Chondrocyte (in vitro differentiated cells): ENCODE measurements around the gene TMEM123. TPM values are rescaled to one million over a fixed set of nuclear protein-coding genes. Genes with fewer than 3 reads are reported as not detected.
A peak's percentile ranks its signal among the peaks of the same experiment; 100 is the strongest.
"Not testable (repeated sequence)": the region's sequence is repeated elsewhere in the genome, so short reads cannot be mapped to it uniquely, and the experiment has no call there.

Experiments used
- DNase-seq: peaks from one replicate; pipeline ENCODE4 v3.0.0; 2021; ENCODE audit warnings: mixed read lengths, low spot score
- H3K27ac Mint-ChIP-seq: one replicate; pipeline ENCODE4 v1.8.0; 2021; ENCODE audit warnings: mild to moderate bottlenecking, moderate library complexity, mixed read lengths; ENCODE audit not compliant: unreplicated experiment
- H3K27me3 Mint-ChIP-seq: 2 replicates; pipeline ENCODE4 v1.8.0; 2021; ENCODE audit warnings: low read depth, mixed read lengths
- H3K36me3 Mint-ChIP-seq: 2 replicates; pipeline ENCODE4 v1.8.0; 2021; ENCODE audit warnings: low read depth, mixed read lengths
- H3K4me1 Mint-ChIP-seq: 2 replicates; pipeline ENCODE4 v1.8.0; 2021; ENCODE audit warnings: low read depth, mild to moderate bottlenecking, mixed read lengths
- H3K4me3 Mint-ChIP-seq: one replicate; pipeline ENCODE4 v1.8.0; 2021; ENCODE audit warnings: mild to moderate bottlenecking, moderate library complexity, mixed read lengths; ENCODE audit not compliant: unreplicated experiment
- H3K9me3 Mint-ChIP-seq: 2 replicates; pipeline ENCODE4 v1.8.0; 2021; ENCODE audit warnings: low read depth, mixed read lengths
- CTCF ChIP-seq: fragments of 200-600 bp; sonication (generic); IDR thresholded peaks from 2 replicates; pipeline ENCODE4 v1.5.0; 2021; ENCODE audit warnings: antibody characterized with exemption, mild to moderate bottlenecking, moderate library complexity
- total RNA-seq: library from RNA; stranded (reverse); gene quantifications from 3 replicates; pipeline ENCODE4 v1.2.1, GENCODE V29; 2021

Gene TMEM123
- total RNA-seq, 1 donor from 2014 or later = 105 TPM

GRCh38 chr11:102377891-102378290, 74.7 kb downstream of the TMEM123 start:
- no peaks in the 10 kb centered on the region for H3K27me3 Mint-ChIP-seq
- no peaks in the 10 kb centered on the region for H3K9me3 Mint-ChIP-seq
- no peak overlapping the region for H3K4me3 Mint-ChIP-seq
- H3K36me3 Mint-ChIP-seq = peaks cover 33% of the 10 kb centered on the region
- TF ChIP-seq CTCF = no peak
- peaks cover 22% of the 10 kb centered on the region for H3K4me1 Mint-ChIP-seq
- no peak overlapping the region for H3K27ac Mint-ChIP-seq
- no peak for DNase-seq

DNA sequence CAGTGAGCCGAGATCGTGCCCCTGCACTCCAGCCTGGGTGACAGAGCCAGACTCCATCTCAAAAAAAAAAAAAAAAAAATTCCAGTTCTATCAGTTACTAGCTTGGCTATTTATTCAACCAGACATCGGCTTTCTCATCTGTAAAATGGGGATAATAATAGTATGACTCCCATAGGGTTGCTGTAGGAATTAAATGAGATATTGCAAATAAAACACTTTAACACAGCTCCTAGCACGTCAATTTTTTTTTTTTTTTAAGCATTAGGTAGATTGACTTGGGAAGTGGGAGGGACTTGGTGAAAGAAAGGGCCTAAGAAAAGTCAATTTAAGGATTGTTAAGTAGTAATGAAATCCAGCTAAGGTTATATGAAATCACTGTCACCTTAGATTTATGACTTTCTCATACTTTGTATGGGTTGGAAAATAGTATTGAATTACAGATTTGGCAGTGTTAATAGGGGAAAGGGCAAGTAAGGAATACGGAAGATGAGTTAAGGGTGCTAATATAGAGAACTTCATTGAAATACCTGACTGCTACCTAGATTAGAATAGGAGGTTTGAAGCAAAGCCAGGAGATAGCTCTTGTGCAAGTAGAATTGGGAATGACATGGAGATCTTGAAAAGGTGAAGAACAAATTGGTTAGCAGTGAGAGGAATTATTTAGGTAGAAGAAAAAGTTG, 76.7 kb downstream of the TMEM123 start:
- no peak overlapping the region for H3K27ac Mint-ChIP-seq
- H3K4me3 Mint-ChIP-seq = no peak overlapping the region
- TF ChIP-seq CTCF = no peak
- DNase-seq = no peak
- H3K4me1 Mint-ChIP-seq = peaks cover 22% of the 10 kb centered on the region
- peaks cover 29% of the 10 kb centered on the region for H3K36me3 Mint-ChIP-seq
- no peaks in the 10 kb centered on the region for H3K27me3 Mint-ChIP-seq
- H3K9me3 Mint-ChIP-seq = no peaks in the 10 kb centered on the region

- not testable (repeated sequence) for H3K4me3 Mint-ChIP-seq, H3K9me3 Mint-ChIP-seq, DNase-seq, H3K27me3 Mint-ChIP-seq
- peaks cover 22% of the 10 kb centered on the region for H3K4me1 Mint-ChIP-seq
- peaks cover 24% of the 10 kb centered on the region for H3K36me3 Mint-ChIP-seq
- peak overlapping the region; percentile 5 for H3K27ac Mint-ChIP-seq
These were observed 77.7 kb downstream of the TMEM123 start for GRCh38 chr11:102374633-102375424.

- Mint-ChIP-seq H3K27ac (no peak overlapping the region), H3K9me3 (no peaks in the 10 kb centered on the region), H3K36me3 (peaks cover 25% of the 10 kb centered on the region), H3K4me1 (peaks cover 2% of the 10 kb centered on the region), H3K4me3 (no peak overlapping the region), H3K27me3 (no peaks in the 10 kb centered on the region)
- no peak for TF ChIP-seq CTCF
- DNase-seq = no peak
These were observed 84.1 kb downstream of the TMEM123 start for GRCh38 chr11:102368472-102368871.

DNA sequence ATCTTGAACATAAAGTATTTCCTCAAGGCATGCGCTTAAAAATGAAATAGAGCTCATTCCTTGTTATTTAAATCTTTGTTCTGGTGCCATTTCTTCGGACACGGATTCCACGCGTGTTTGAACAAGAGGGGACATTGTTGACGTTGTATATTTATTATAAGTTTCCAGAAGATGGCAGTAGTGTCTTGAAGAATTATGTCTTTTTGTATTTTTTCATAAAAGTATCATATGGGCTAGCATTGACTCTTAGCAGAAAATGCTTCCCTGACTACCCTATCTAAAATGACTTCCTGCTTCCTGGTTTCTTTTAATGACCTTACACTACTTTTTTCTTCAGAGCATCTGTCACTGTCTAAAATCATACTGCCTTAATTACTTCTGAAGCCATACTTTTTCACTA, 85.2 kb downstream of the TMEM123 start:
- Mint-ChIP-seq H3K4me1 (peaks cover 2% of the 10 kb centered on the region), H3K27me3 (no peaks in the 10 kb centered on the region), H3K27ac (peak overlapping the region; percentile 28), H3K9me3 (no peaks in the 10 kb centered on the region), H3K4me3 (no peak overlapping the region), H3K36me3 (peaks cover 31% of the 10 kb centered on the region)
- TF ChIP-seq CTCF = peak; percentile 79
- DNase-seq = no peak
